Lower leg skin (tissue), 4 donors: ENCODE data around the gene CLEC11A. TPM values are rescaled to one million over a fixed set of nuclear protein-coding genes. Genes with fewer than 3 reads are reported as not detected.

Experiments
- DNase-seq, 2 donors: peaks; one replicate each; pipeline ENCODE4 v3.0.0-alpha.2; 2019; ENCODE audit warnings: low spot score in 2 of 2
- H3K4me3 ChIP-seq: fragments of 200-600 bp; sonication (generic); 2 replicates; pipeline ENCODE4 v1.5.1; 2017; ENCODE audit warnings: mild to moderate bottlenecking, low read depth; ENCODE audit not compliant: poor library complexity, severe bottlenecking
- CTCF ChIP-seq, 3 donors: fragments of 450-650 bp; IDR thresholded peaks; one replicate each; pipeline ENCODE4 v1.5.1; 2016; ENCODE audit warnings: antibody characterized with exemption in 3 of 3, mild to moderate bottlenecking in 3 of 3, moderate library complexity in 2 of 3
- POLR2A ChIP-seq, 2 donors: fragments of 450-650 bp; IDR thresholded peaks; one replicate each; pipeline ENCODE4 v1.6.1; 2016 to 2017; ENCODE audit warnings: antibody characterized with exemption in 2 of 2, mild to moderate bottlenecking in 1 of 2, moderate library complexity in 1 of 2
- WGBS, 2 donors: methylation state at CpG; one replicate each; pipeline ENCODE4 v1.1.5; 2018; 5-methylcytosine and 5-hydroxymethylcytosine counted together
- intact Hi-C: fragments of 100-400 bp; cut with DNase I; formaldehyde crosslinking; loops from one replicate; pipeline ENCODE4 v1.15.0; 2023; ENCODE audit warnings: low total_unique reads
- total RNA-seq, 4 donors: library from RNA; depleted of rRNA; stranded (reverse); fragments of >200 nt; gene quantifications; one replicate each; pipeline ENCODE4 v1.1.0, GENCODE V29; 2016

Gene CLEC11A
- total RNA-seq, 4 donors from 2014 or later, result 9.5 to 19.2 (median 11.9) TPM

- TF ChIP-seq POLR2A (IDR thresholded peaks at IDR 0.05) (no peak), CTCF (IDR thresholded peaks at IDR 0.05) (no peak)
- no peak for DNase-seq
- WGBS, 2 donors, result 0 to 4% methylated on average over 3 to 4 of the region's 30 CpGs
- H3K4me3 ChIP-seq, result no peak overlapping the region
- intact Hi-C loops, result loop anchor here (10.0 kb wide), 1 partner anchor 56 kb away; the partner anchor contains the start of gene GPR32
Measured at GRCh38 chr19:50719119-50719435, 4.1 kb upstream of the CLEC11A start.

- TF ChIP-seq CTCF (IDR thresholded peaks at IDR 0.05) (no peak), POLR2A (IDR thresholded peaks at IDR 0.05) (no peak)
- DNase-seq, result no peak
- intact Hi-C loops, result loop anchor here (10.0 kb wide), 1 partner anchor 55 kb away; the partner anchor contains the start of gene GPR32
- H3K4me3 ChIP-seq, result no peak within 1 kb of the TSS
- WGBS, 2 donors, result 2 to 3% methylated on average over 19 to 30 of the region's 47 CpGs
Measured at GRCh38 chr19:50719566-50719965, 3.6 kb upstream of the CLEC11A start, which contains the start of gene SHANK1. SHANK1 (minus strand) TSS chr19:50719802; CDS start chr19:50716919, 2,883 bp downstream.

- intact Hi-C loops, result no loop called here
Measured at GRCh38 chr19:50720181-50720920, 2.8 kb upstream of the CLEC11A start.

GRCh38 chr19:50720921-50721381, 2.2 kb upstream of the CLEC11A start:
- TF ChIP-seq POLR2A (IDR thresholded peaks at IDR 0.05), result no peak
- no peak for TF ChIP-seq CTCF (IDR thresholded peaks at IDR 0.05)
- intact Hi-C loops, result no loop called here
- no peak overlapping the region for H3K4me3 ChIP-seq
- DNase-seq, result no peak
- 24 to 30% methylated on average over 8 of the region's 8 CpGs for WGBS, 2 donors

More at GRCh38 chr19:50720181-50720920, 2.8 kb upstream of the CLEC11A start:
- TF ChIP-seq CTCF (IDR thresholded peaks at IDR 0.05) (no peak), POLR2A (IDR thresholded peaks at IDR 0.05) (no peak)
- WGBS, 2 donors, result 36 to 44% methylated on average over 21 of the region's 21 CpGs
- no peak for DNase-seq
- no peak overlapping the region for H3K4me3 ChIP-seq

GRCh38 chr19:50721441-50722137, 1.6 kb upstream of the CLEC11A start:
- TF ChIP-seq CTCF (IDR thresholded peaks at IDR 0.05), result no peak
- TF ChIP-seq POLR2A (IDR thresholded peaks at IDR 0.05), result no peak
- intact Hi-C loops, result no loop called here
- no peak overlapping the region for H3K4me3 ChIP-seq
- 50 to 66% methylated on average over 10 of the region's 10 CpGs for WGBS, 2 donors
- no peak for DNase-seq
